GM21390 (cell line): ENCODE results near the gene IGF1R.

Source experiments
- ATAC-seq: cut with Tn5 transposase; IDR thresholded peaks from one replicate; pipeline ENCODE4 v1.9.1; 2021; ENCODE audit not compliant: unreplicated experiment

IGF1R gene

GRCh38 chr15:98792117-98792516 lies 143.8 kb downstream of the IGF1R start:
- no peak for ATAC-seq

GRCh38 chr15:98794211-98794610 lies 145.9 kb downstream of the IGF1R start:
- ATAC-seq = no peak

- no peak for ATAC-seq
Measured at GRCh38 chr15:98794748-98795147, 146.4 kb downstream of the IGF1R start.

- no peak for ATAC-seq
Measured at GRCh38 chr15:98795980-98796379, 147.6 kb downstream of the IGF1R start.

- ATAC-seq = no peak
Measured at GRCh38 chr15:98796685-98797357, 148.5 kb downstream of the IGF1R start.

- no peak for ATAC-seq
Measured at GRCh38 chr15:98798375-98798893, 150.1 kb downstream of the IGF1R start.

GRCh38 chr15:98799461-98800390 lies 151.4 kb downstream of the IGF1R start:
- ATAC-seq = no peak

- ATAC-seq = no peak
Measured at GRCh38 chr15:98800437-98801233, 152.3 kb downstream of the IGF1R start.

- no peak for ATAC-seq
Measured at GRCh38 chr15:98801234-98801561, 152.9 kb downstream of the IGF1R start.

- no peak for ATAC-seq
Measured at GRCh38 chr15:98802187-98802586, 153.8 kb downstream of the IGF1R start.

GRCh38 chr15:98803228-98804056 lies 155.1 kb downstream of the IGF1R start:
- no peak for ATAC-seq

- ATAC-seq = no peak
Measured at GRCh38 chr15:98804057-98804380, 155.7 kb downstream of the IGF1R start.

- ATAC-seq = no peak
Measured at GRCh38 chr15:98805434-98806274, 157.3 kb downstream of the IGF1R start.

- ATAC-seq = no peak
Measured at GRCh38 chr15:98806275-98806895, 158.0 kb downstream of the IGF1R start.

GRCh38 chr15:98807262-98807661 lies 158.9 kb downstream of the IGF1R start:
- ATAC-seq = no peak

GRCh38 chr15:98809273-98809672 lies 160.9 kb downstream of the IGF1R start:
- ATAC-seq = no peak

GRCh38 chr15:98812716-98813446 lies 164.5 kb downstream of the IGF1R start:
- ATAC-seq = no peak

GRCh38 chr15:98813951-98814350 lies 165.6 kb downstream of the IGF1R start:
- no peak for ATAC-seq

GRCh38 chr15:98815207-98815606 lies 166.9 kb downstream of the IGF1R start:
- no peak for ATAC-seq
